Cardiac muscle cell (in vitro differentiated cells and primary cell): ENCODE results near the gene TNIK. TPM values are rescaled to one million over a fixed set of nuclear protein-coding genes. Genes with fewer than 3 reads are reported as not detected.

Source experiments
- DNase-seq, 2 donors: peaks; one replicate each; pipeline versions ENCODE4 v3.0.0 to v3.0.0-alpha.2; 2010 to 2017; ENCODE audit warnings: low read depth in 1 of 2, low spot score in 1 of 2
- H3K27ac ChIP-seq: fragments of 200-600 bp; sonication (generic); 2 replicates; pipeline ENCODE4 v1.5.1; 2016
- H3K27me3 ChIP-seq: fragments of 200-600 bp; sonication (generic); 2 replicates; pipeline ENCODE4 v1.6.0; 2016; ENCODE audit warnings: control low read depth
- H3K36me3 ChIP-seq: fragments of 200-600 bp; sonication (generic); 2 replicates; pipeline ENCODE4 v1.5.1; 2016; ENCODE audit warnings: control low read depth
- H3K4me1 ChIP-seq: fragments of 200-600 bp; sonication (generic); 2 replicates; pipeline ENCODE4 v1.8.1; 2017; ENCODE audit warnings: low read depth, mild to moderate bottlenecking, mixed run types
- H3K4me3 ChIP-seq: fragments of 200-600 bp; sonication (generic); 2 replicates; pipeline ENCODE4 v1.5.1; 2016; ENCODE audit warnings: mild to moderate bottlenecking
- H3K9me3 ChIP-seq: fragments of 200-600 bp; sonication (generic); 2 replicates; pipeline ENCODE4 v1.5.1; 2017; ENCODE audit warnings: low read depth, mild to moderate bottlenecking, control low read depth
- polyA plus RNA-seq: library from polyadenylated mRNA; unstranded; fragments of >200 nt; fragmentation: Nextera tagmentation; extraction: Ambion mirVana; gene quantifications from 2 replicates; pipeline ENCODE4 v1.2.1, GENCODE V29; 2016
- total RNA-seq: library from RNA; depleted of rRNA; stranded (reverse); fragments of >200 nt; gene quantifications from 2 replicates; pipeline ENCODE4 v1.2.3, GENCODE V29; 2016
- TF ChIP-seq, protein P1 (sequence below): IDR thresholded peaks from 2 replicates; pipeline ENCODE4 v1.5.1; 2012; ENCODE audit warnings: low read depth, mild to moderate bottlenecking, low read length

The TNIK gene
- total and polyA plus RNA-seq, 2 experiments from 2014 or later: 32.8 to 55.1 TPM

DNA sequence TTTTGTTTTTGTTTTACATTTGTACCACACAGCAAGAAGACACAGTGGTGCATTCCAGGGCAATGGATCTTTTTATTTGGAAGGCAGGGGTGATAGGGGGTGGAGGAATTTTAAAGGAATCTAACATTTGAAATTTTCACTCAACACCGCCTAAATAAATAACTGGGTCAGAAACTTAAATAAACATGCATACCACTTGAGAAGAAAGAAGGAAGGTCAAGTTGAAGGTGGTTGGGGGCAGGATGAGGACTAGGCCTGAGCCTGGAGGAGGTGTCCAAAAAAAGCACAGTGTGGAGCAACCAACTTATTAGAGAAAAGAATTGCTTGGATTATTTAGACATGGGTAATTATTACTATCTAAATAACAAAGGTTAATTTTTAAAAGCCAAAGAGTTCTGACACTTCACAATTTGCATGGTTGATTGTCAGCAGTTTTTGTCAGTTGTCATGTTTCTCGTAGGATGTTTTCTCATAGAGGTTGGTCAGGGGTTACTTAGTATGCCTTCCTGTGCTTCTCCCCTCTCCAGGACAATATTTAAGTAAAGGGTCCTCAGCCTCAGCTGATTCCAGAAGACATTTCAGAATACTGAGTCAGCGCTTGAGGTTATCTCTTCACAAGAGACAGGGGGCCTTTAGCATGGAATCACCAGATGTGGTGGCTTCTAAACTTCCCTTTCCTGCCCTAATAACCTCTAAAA is 260.0 kb downstream of the TNIK start:
- Histone ChIP-seq H3K4me3 (no peak overlapping the region), H3K27me3 (no peaks in the 10 kb centered on the region), H3K36me3 (no peaks in the 10 kb centered on the region), H3K4me1 (peaks cover 33% of the 10 kb centered on the region), H3K27ac (peak overlapping the region; percentile 71), H3K9me3 (no peaks in the 10 kb centered on the region)
- DNase-seq: no peak
- TF ChIP-seq, protein P1, sequence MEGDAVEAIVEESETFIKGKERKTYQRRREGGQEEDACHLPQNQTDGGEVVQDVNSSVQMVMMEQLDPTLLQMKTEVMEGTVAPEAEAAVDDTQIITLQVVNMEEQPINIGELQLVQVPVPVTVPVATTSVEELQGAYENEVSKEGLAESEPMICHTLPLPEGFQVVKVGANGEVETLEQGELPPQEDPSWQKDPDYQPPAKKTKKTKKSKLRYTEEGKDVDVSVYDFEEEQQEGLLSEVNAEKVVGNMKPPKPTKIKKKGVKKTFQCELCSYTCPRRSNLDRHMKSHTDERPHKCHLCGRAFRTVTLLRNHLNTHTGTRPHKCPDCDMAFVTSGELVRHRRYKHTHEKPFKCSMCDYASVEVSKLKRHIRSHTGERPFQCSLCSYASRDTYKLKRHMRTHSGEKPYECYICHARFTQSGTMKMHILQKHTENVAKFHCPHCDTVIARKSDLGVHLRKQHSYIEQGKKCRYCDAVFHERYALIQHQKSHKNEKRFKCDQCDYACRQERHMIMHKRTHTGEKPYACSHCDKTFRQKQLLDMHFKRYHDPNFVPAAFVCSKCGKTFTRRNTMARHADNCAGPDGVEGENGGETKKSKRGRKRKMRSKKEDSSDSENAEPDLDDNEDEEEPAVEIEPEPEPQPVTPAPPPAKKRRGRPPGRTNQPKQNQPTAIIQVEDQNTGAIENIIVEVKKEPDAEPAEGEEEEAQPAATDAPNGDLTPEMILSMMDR: no peak

DNA sequence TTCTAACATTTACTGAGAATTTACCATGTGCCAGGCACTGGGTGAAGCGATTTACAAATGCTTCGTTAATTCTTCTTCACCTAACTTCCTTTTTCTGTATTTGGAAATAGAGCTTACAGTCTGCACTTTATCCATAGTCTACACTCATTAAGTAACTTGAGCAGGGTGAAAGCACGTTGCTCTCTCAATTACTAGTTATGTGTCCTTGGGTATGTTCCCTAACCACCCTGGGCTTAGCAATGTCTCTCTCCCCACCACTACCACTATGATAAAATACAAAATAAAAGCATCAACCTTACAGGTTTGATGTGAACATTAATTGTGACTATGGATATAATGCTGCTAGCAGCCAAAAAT is 260.8 kb downstream of the TNIK start:
- H3K27me3 ChIP-seq: no peaks in the 10 kb centered on the region
- no peaks in the 10 kb centered on the region for H3K9me3 ChIP-seq
- DNase-seq: no peak
- H3K27ac ChIP-seq: peak overlapping the region; percentile 71
- peaks cover 33% of the 10 kb centered on the region for H3K4me1 ChIP-seq
- no peaks in the 10 kb centered on the region for H3K36me3 ChIP-seq
- H3K4me3 ChIP-seq: no peak overlapping the region
- TF ChIP-seq, protein P1: no peak

DNA sequence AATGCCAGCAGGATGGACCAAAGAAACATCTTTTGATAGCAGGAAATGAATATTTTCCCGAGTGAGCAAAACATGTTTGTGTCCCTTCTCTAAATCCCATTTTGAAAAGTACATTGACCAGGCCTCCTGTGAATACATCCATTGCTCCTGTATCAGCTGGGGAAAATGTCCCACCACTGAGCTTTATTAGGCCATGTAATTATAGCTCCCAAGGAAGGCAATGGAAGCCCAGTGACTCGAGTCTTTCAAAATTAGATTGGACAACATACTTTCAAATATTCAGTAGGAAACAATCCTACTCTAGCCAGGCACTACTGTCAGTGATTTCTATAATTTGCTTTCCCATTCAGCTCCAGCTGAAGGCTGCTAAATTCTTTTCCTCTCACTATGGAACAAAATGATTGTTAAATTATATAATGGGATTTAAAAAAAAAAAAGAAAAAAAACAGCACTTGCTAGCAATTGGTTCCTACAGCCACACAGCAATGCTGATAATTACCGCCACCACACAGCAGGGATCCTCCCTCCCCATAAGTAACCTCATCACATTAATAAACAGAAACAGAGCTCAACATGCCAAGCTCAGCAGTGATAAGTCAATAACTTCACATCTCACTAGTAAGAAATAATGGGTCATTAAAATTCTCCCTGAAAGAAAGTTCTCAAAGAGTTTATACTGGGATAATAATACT is 261.3 kb downstream of the TNIK start:
- H3K27ac ChIP-seq: no peak overlapping the region

DNA sequence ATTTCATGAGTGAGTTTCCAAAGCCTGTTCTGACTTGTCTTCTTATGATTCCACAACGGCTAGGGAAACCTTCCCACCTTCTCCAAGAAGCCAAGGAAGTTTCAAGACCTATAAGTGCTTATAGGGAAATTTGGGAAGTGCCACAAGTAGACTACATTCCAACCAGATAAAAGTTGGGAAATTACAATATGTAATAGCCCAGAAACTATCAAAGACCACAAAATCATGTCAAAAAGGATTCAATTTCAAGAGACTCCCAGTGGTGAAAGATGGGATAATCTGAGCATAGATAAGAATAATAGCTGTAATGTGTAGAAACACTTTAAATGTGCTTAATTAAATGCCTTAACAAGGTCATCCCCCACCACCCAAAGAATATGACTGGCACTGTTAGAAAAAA is 264.5 kb downstream of the TNIK start:
- DNase-seq: peak in 1 of 2 donors; percentile 50
- no peaks in the 10 kb centered on the region for H3K27me3 ChIP-seq
- TF ChIP-seq, protein P1: peak; percentile 13
- H3K4me3 ChIP-seq: no peak overlapping the region
- H3K36me3 ChIP-seq: peaks cover 3% of the 10 kb centered on the region
- H3K27ac ChIP-seq: no peak overlapping the region
- no peaks in the 10 kb centered on the region for H3K9me3 ChIP-seq
- peaks cover 12% of the 10 kb centered on the region for H3K4me1 ChIP-seq

More for the DNA sequence above, 261.3 kb downstream of the TNIK start:
- H3K4me3 ChIP-seq: no peak overlapping the region
- TF ChIP-seq, protein P1: no peak
- no peaks in the 10 kb centered on the region for H3K9me3 ChIP-seq
- H3K27me3 ChIP-seq: no peaks in the 10 kb centered on the region
- peaks cover 29% of the 10 kb centered on the region for H3K4me1 ChIP-seq
- H3K36me3 ChIP-seq: no peaks in the 10 kb centered on the region
- DNase-seq: no peak

DNA sequence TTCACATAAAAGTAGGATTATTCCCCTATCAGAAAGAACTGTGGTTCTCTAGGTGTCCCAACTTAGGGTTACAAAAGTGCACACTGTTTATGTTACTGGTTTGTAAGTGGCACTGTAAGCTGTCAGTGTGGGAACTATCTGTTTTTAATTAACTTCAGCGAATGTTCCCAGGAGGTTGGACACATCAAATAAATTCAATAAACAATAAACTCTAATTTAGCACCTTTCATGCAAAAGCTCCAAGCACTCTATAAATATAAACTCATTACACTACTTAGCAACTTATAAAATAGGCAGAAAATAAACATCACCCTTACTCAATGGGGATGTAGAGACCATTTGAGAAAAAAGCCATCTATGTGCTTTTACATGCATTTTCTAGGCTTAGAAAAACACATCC is 265.2 kb downstream of the TNIK start:
- no peak overlapping the region for H3K4me3 ChIP-seq
- no peak for DNase-seq
- peaks cover 3% of the 10 kb centered on the region for H3K36me3 ChIP-seq
- no peaks in the 10 kb centered on the region for H3K27me3 ChIP-seq
- peaks cover 5% of the 10 kb centered on the region for H3K4me1 ChIP-seq
- H3K27ac ChIP-seq: no peak overlapping the region
- no peaks in the 10 kb centered on the region for H3K9me3 ChIP-seq
- TF ChIP-seq, protein P1: no peak
